Mesenchymal stem cell (in vitro differentiated cells and primary cell): ENCODE results near the gene HECA. TPM values are rescaled to one million over a fixed set of nuclear protein-coding genes. Genes with fewer than 3 reads are reported as not detected.

Experiments used
- DNase-seq: peaks from one replicate; pipeline ENCODE4 v3.0.0-alpha.2; 2013
- H2AFZ ChIP-seq: one replicate; pipeline ENCODE4 v1.6.1; 2013; ENCODE audit warnings: low read depth, mild to moderate bottlenecking, control low read depth, inconsistent platforms, low read length, moderate library complexity
- H2AK5ac ChIP-seq: 2 replicates; pipeline ENCODE4 v1.6.1; 2013; ENCODE audit warnings: low read length, moderate library complexity, mild to moderate bottlenecking, inconsistent platforms; ENCODE audit not compliant: severe bottlenecking
- H2BK120ac ChIP-seq: one replicate; pipeline ENCODE4 v1.6.1; 2013; ENCODE audit warnings: low read depth, mild to moderate bottlenecking, inconsistent platforms, low read length, moderate library complexity
- H2BK12ac ChIP-seq, 2 experiments: one replicate each; pipeline ENCODE4 v1.6.1; 2013; ENCODE audit warnings: inconsistent platforms in 2 of 2, low read length in 2 of 2, mild to moderate bottlenecking in 2 of 2, moderate library complexity in 2 of 2, control low read depth in 1 of 2
- H2BK15ac ChIP-seq: one replicate; pipeline ENCODE4 v1.6.1; 2013; ENCODE audit warnings: mild to moderate bottlenecking, low read depth, inconsistent platforms; ENCODE audit not compliant: poor library complexity, severe bottlenecking
- H2BK5ac ChIP-seq: 2 replicates; pipeline ENCODE4 v1.6.1; 2013; ENCODE audit warnings: low read depth, mild to moderate bottlenecking, low read length, control low read depth, inconsistent platforms; ENCODE audit not compliant: poor library complexity, severe bottlenecking
- H3K14ac ChIP-seq, 2 experiments: one replicate each; pipeline ENCODE4 v1.6.1; 2013; ENCODE audit warnings: inconsistent platforms in 2 of 2, low read length in 2 of 2, control low read depth in 1 of 2, mild to moderate bottlenecking in 1 of 2, moderate library complexity in 1 of 2
- H3K18ac ChIP-seq, 2 experiments: one replicate each; pipeline ENCODE4 v1.6.1; 2013; ENCODE audit warnings: inconsistent platforms in 2 of 2, low read length in 2 of 2, control low read depth in 1 of 2, low read depth in 1 of 2, mild to moderate bottlenecking in 1 of 2
- H3K23ac ChIP-seq, 2 experiments: one replicate each; pipeline ENCODE4 v1.6.1; 2013; ENCODE audit warnings: inconsistent platforms in 2 of 2, low read length in 2 of 2, mild to moderate bottlenecking in 2 of 2, moderate library complexity in 2 of 2, control low read depth in 1 of 2
- H3K27ac ChIP-seq: 2 replicates; pipeline ENCODE4 v1.5.1; 2013; ENCODE audit warnings: mild to moderate bottlenecking, moderate library complexity, low read length, control low read depth, inconsistent platforms; ENCODE audit not compliant: poor library complexity, severe bottlenecking
- H3K27me3 ChIP-seq, 2 experiments: 2 replicates each; pipeline versions ENCODE4 v1.6.1 to v1.7.0; 2013; ENCODE audit warnings: low read length in 2 of 2, mild to moderate bottlenecking in 2 of 2, moderate library complexity in 2 of 2, control low read depth in 1 of 2, inconsistent platforms in 1 of 2; ENCODE audit not compliant: control insufficient read depth in 1 of 2, insufficient read depth in 1 of 2
- H3K36me3 ChIP-seq, 2 experiments: 2 replicates each; pipeline versions ENCODE4 v1.6.1 to v1.7.0; 2013; ENCODE audit warnings: low read length in 2 of 2, control low read depth in 1 of 2, inconsistent platforms in 1 of 2, low read depth in 1 of 2, mild to moderate bottlenecking in 1 of 2; ENCODE audit not compliant: insufficient read depth in 2 of 2, control insufficient read depth in 1 of 2
- H3K4ac ChIP-seq, 2 experiments: one replicate each; pipeline ENCODE4 v1.6.1; 2013; ENCODE audit warnings: inconsistent platforms in 2 of 2, low read length in 2 of 2, mild to moderate bottlenecking in 2 of 2, moderate library complexity in 2 of 2, control low read depth in 1 of 2, low read depth in 1 of 2
- H3K4me1 ChIP-seq: 2 replicates; pipeline ENCODE4 v1.6.1; 2013; ENCODE audit warnings: low read depth, low read length, control low read depth; ENCODE audit not compliant: control insufficient read depth, insufficient read depth
- H3K4me2 ChIP-seq: 2 replicates; pipeline ENCODE4 v1.6.1; 2013; ENCODE audit warnings: low read length, mild to moderate bottlenecking, inconsistent platforms; ENCODE audit not compliant: poor library complexity, severe bottlenecking
- H3K4me3 ChIP-seq, 2 experiments: 2 replicates each; pipeline versions ENCODE4 v1.5.1 to v1.7.0; 2013; ENCODE audit warnings: low read length in 2 of 2, mild to moderate bottlenecking in 2 of 2, control low read depth in 1 of 2, low read depth in 1 of 2; ENCODE audit not compliant: insufficient read depth in 1 of 2
- H3K79me1 ChIP-seq: replicated peaks from 2 replicates; pipeline ENCODE4 v1.6.1; 2013; ENCODE audit warnings: mild to moderate bottlenecking, control low read depth, low read length, inconsistent platforms; ENCODE audit not compliant: poor library complexity, severe bottlenecking
- H3K9ac ChIP-seq: 2 replicates; pipeline ENCODE4 v1.7.0; 2013; ENCODE audit warnings: mild to moderate bottlenecking, low read length, moderate library complexity
- H3K9me3 ChIP-seq: 2 replicates; pipeline ENCODE4 v1.7.0; 2013; ENCODE audit warnings: mild to moderate bottlenecking, low read length; ENCODE audit not compliant: control insufficient read depth
- H4K8ac ChIP-seq: one replicate; pipeline ENCODE4 v1.6.1; 2013; ENCODE audit warnings: inconsistent platforms, mild to moderate bottlenecking, low read length, moderate library complexity
- H4K91ac ChIP-seq: one replicate; pipeline ENCODE4 v1.6.1; 2013; ENCODE audit warnings: mild to moderate bottlenecking, low read length, inconsistent platforms
- WGBS: methylation state at CpG from one replicate; pipeline ENCODE4 v1.1.7; 2013; ENCODE audit warnings: mixed read lengths; 5-methylcytosine and 5-hydroxymethylcytosine counted together
- polyA plus RNA-seq, 2 experiments: library from polyadenylated mRNA; stranded (reverse); fragments of 200-250 nt; gene quantifications; one replicate each; pipeline ENCODE4 v1.2.3, GENCODE V29; 2013

HECA gene, protein sequence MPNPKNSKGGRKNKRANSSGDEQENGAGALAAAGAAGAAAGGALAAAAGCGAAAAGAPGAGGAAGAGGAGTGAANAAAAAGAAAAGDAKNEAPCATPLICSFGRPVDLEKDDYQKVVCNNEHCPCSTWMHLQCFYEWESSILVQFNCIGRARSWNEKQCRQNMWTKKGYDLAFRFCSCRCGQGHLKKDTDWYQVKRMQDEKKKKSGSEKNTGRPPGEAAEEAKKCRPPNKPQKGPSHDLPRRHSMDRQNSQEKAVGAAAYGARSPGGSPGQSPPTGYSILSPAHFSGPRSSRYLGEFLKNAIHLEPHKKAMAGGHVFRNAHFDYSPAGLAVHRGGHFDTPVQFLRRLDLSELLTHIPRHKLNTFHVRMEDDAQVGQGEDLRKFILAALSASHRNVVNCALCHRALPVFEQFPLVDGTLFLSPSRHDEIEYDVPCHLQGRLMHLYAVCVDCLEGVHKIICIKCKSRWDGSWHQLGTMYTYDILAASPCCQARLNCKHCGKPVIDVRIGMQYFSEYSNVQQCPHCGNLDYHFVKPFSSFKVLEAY
- polyA plus RNA-seq (2013, experiment 1 of 2), result 9.4 TPM
- polyA plus RNA-seq (2013, experiment 2 of 2), result 9.6 TPM

DNA sequence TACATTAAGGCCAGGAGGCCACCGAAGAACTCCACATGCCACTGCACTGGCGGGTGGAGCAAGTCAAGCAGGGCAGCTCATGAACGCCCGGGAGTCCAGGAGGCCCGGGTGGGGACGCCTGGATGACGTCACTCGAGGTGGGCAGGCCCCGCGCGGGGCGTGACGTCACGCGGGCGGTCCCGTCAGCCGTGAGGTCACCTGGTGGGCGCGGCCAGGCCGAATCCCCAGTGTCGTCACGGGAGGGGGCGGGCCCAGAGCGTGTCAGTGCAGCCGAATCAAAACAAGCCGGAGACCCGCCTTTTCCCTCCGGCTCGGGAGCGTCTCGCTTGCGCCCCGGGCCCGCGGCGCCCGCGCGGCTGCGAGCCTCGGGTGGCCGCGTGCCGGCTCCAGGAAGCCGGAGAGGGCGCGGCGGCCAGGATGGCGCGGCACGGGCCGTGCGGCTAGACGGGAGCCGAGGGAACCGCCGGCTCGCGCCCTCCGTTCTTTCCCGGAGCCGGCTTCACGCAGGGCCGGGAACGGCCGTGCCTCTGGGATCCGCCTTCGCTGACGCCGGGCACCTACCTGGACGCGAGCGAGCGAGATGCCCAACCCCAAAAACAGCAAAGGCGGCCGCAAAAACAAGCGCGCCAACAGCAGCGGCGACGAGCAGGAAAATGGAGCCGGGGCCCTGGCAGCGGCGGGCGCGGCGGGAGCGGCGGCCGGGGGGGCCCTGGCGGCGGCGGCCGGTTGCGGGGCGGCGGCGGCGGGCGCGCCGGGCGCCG is at the start of gene HECA:
HECA (plus strand) TSS at position 264 of the 761 bp plus-strand sequence; CDS start at position 581, 317 bp downstream.
- Histone ChIP-seq H3K79me1 (peaks cover 18% of the 10 kb centered on the region), H3K23ac (peak within 1 kb of the TSS in 1 of 2 experiments; percentile 89), H2AFZ (peak within 1 kb of the TSS; percentile 89), H2BK5ac (no peak within 1 kb of the TSS), H4K8ac (peak within 1 kb of the TSS; percentile 90), H4K91ac (peak within 1 kb of the TSS; percentile 65), H3K4me3 (peak within 1 kb of the TSS; percentile 85 to 96), H2BK15ac (peak within 1 kb of the TSS; percentile 98), H3K27ac (peak within 1 kb of the TSS; percentile 2), H2BK120ac (peak within 1 kb of the TSS; percentile 73), H2AK5ac (no peak within 1 kb of the TSS), H3K27me3 (no peaks in the 10 kb centered on the region), H3K4me2 (peak within 1 kb of the TSS; percentile 84), H3K14ac (peak within 1 kb of the TSS in 1 of 2 experiments; percentile 97), H3K36me3 (no peaks in the 10 kb centered on the region), H2BK12ac (peak within 1 kb of the TSS in 1 of 2 experiments; percentile 93), H3K9ac (peak within 1 kb of the TSS; percentile 93), H3K9me3 (no peaks in the 10 kb centered on the region), H3K18ac (peak within 1 kb of the TSS; percentile 84 to 95), H3K4ac (peak within 1 kb of the TSS; percentile 89 to 94), H3K4me1 (peaks cover 3% of the 10 kb centered on the region)
- 3% methylated on average over 64 of the region's 105 CpGs for whole genome bisulfite sequencing
- peak; percentile 95 for DNase-seq

DNA sequence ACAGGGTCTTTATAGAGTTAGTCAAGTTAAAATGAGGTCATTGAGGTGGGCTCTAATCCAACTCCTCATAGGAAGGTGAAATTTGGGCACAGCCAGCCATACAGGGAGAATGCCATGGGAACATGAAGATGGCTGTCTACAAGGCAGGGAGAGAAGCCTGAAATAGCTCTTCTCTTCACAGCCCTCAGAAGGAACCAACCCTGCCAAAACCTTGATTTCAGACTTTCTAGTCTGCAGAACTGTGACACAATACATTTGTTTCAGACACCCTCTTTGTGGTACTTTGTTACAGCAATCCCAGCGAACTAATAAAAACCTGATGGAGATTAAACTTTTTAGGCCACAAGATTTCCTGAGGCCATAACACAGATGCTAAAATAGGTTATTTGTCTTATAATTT is 43.1 kb upstream of the HECA start:
- no peak overlapping the region for H3K23ac ChIP-seq
- no peak overlapping the region for H2BK15ac ChIP-seq
- H2BK120ac ChIP-seq, result no peak overlapping the region
- no peak overlapping the region for H3K14ac ChIP-seq
- no peak overlapping the region for H3K4me2 ChIP-seq
- WGBS, result 100% methylated on average over 1 of the region's 1 CpG
- H2AK5ac ChIP-seq, result no peak overlapping the region
- H3K36me3 ChIP-seq, result no peaks in the 10 kb centered on the region
- no peak overlapping the region for H3K18ac ChIP-seq
- H4K91ac ChIP-seq, result no peak overlapping the region
- H3K4ac ChIP-seq, result no peak overlapping the region
- no peak overlapping the region for H4K8ac ChIP-seq
- no peaks in the 10 kb centered on the region for H3K79me1 ChIP-seq
- no peak overlapping the region for H3K27ac ChIP-seq
- no peaks in the 10 kb centered on the region for H3K9me3 ChIP-seq
- H3K27me3 ChIP-seq, result no peaks in the 10 kb centered on the region
- no peak for DNase-seq
- no peaks in the 10 kb centered on the region for H3K4me1 ChIP-seq
- no peak overlapping the region for H2BK5ac ChIP-seq
- H2AFZ ChIP-seq, result no peak overlapping the region
- H2BK12ac ChIP-seq, result no peak overlapping the region
- H3K4me3 ChIP-seq, result no peak overlapping the region
- H3K9ac ChIP-seq, result no peak overlapping the region

DNA sequence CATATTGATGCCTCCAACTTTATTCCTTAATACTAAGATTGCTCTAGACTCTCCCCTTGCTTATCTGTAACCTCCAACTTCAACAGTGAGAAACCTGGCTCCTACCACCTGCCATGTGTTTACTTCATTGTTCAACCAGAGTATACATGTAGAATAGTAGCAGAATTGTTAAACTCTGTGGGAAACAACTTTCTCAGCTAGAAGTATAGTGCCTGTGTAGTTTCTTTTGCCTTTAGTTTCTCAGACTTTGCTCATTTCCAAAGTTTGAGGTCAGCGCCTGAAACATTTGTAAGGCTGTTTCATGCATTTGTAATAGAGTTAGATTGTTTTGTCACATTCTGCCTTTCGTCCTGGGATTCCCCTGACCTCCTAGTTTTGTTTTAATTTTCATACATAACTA is 34.9 kb upstream of the HECA start:
- Histone ChIP-seq H3K14ac (no peak overlapping the region), H3K9me3 (no peaks in the 10 kb centered on the region), H3K36me3 (no peaks in the 10 kb centered on the region), H3K4me3 (no peak overlapping the region), H3K9ac (no peak overlapping the region), H3K18ac (no peak overlapping the region), H3K27ac (no peak overlapping the region), H2BK15ac (no peak overlapping the region), H2AFZ (no peak overlapping the region), H3K4me1 (peaks cover 2% of the 10 kb centered on the region), H3K4me2 (no peak overlapping the region), H2AK5ac (no peak overlapping the region), H4K8ac (no peak overlapping the region), H2BK120ac (no peak overlapping the region), H3K4ac (no peak overlapping the region), H3K79me1 (no peaks in the 10 kb centered on the region), H2BK12ac (no peak overlapping the region), H2BK5ac (no peak overlapping the region), H3K23ac (no peak overlapping the region), H4K91ac (no peak overlapping the region), H3K27me3 (peaks cover 0 to 3% of the 10 kb centered on the region in 2 experiments)
- WGBS, result no CpG with 5 or more reads among the region's 2 CpGs
- DNase-seq, result no peak

DNA sequence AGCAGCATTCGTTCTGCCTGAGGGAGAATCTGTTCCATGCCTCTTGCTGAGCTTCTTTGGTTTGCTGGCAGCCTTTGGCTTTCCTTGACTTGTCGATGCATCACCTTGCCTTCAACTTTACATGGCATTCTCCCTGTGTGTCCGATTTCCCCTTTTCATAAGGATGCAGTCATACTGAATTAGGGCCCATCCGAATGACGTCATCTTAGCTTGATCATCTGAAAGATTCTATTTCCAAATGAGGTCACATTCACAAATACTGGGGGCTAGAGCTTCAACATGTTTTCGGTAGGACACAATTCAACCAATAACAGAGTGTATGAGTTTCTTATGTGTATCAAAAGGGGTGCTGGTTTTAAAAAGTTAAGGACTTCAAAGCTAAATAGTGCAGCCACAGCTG is 27.8 kb upstream of the HECA start:
- H3K27ac ChIP-seq, result no peak overlapping the region
- no peaks in the 10 kb centered on the region for H3K36me3 ChIP-seq
- no peak overlapping the region for H3K23ac ChIP-seq
- WGBS, result 98% methylated on average over 6 of the region's 6 CpGs
- no peak overlapping the region for H2AFZ ChIP-seq
- no peaks in the 10 kb centered on the region for H3K27me3 ChIP-seq
- no peak overlapping the region for H2BK15ac ChIP-seq
- H4K8ac ChIP-seq, result no peak overlapping the region
- no peak overlapping the region for H2BK5ac ChIP-seq
- H3K79me1 ChIP-seq, result no peaks in the 10 kb centered on the region
- no peak overlapping the region for H2BK12ac ChIP-seq
- no peak overlapping the region for H2AK5ac ChIP-seq
- no peak overlapping the region for H3K9ac ChIP-seq
- H3K9me3 ChIP-seq, result no peaks in the 10 kb centered on the region
- no peak overlapping the region for H3K4me3 ChIP-seq
- no peak overlapping the region for H3K14ac ChIP-seq
- H3K4me2 ChIP-seq, result no peak overlapping the region
- no peaks in the 10 kb centered on the region for H3K4me1 ChIP-seq
- H3K4ac ChIP-seq, result no peak overlapping the region
- no peak overlapping the region for H2BK120ac ChIP-seq
- no peak overlapping the region for H4K91ac ChIP-seq
- H3K18ac ChIP-seq, result no peak overlapping the region
- no peak for DNase-seq
